NCI-H1930 (cell line): Measurements from ENCODE around the gene GGTLC3.
"Not testable (repeated sequence)": the region's sequence is repeated elsewhere in the genome, so short reads cannot be mapped to it uniquely, and the experiment has no call there.

Experiments used
- DNase-seq, 2 experiments: peaks; one replicate each; lab custom pipeline; 2025; lab: John Stamatoyannopoulos, UW

The GGTLC3 gene

DNA sequence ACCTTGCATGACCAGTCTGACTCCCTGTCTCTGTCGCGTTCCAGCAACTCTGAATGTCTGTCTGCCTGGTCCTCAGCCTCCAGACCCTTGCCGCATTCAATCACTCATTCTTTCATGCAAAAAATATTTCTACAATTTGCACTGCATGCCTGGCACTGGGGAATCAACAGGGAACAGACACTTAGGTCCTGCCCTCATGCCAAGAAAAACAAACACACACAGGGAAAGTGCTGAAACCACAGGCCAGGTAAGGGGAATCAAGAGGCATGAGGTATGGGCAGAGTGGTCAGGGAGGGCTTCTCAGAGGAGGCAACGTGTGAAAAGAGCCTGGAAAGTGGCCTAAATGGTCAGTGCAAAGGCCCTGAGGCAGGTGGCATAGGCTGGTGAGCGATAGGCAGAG, at the start of gene GGTLC3:
Gene GGTLC3, minus strand, starts transcription at position 101 of the 400 bp plus-strand sequence. CDS start 264 bp downstream, outside the sequence.
- DNase-seq = not testable (repeated sequence)

DNA sequence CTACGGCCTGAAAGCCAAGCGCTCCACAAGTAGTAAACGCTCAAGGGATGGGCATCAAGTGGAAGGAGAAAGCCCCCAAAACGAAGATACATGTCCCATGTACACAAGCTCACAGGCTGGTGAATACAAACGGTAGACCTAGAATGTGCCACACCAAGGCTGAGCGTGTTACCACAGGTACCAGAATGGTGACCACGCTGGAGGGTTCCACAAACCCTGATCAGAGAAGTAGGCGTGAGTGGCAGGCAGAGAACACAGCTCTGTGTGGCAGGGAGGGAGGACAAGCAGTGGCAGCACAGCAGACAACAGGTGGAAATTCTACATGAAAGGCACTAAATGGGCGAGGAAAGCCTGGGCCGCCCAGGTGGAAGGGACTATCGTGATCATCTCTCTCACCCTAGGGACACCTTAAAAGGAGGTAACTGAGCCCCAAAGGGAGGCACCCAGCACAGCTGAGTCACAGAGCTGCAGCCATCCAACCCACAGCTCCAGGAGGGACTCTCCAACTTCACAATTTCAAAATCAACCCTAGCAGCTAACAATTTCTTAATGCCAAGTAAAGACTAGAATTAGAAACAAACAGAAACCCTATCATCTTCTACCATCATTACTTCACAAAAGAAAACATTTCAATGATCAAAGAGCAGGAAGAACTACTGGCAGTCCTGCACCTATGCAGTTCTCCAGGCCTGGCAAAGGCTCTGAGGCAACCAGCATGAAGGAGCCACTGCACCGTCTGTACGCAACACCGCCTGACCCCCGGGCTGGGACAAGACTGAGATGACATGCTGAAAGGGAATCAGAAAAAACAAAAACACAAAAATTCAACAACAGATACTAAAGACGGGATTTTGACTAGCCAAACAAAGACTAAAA, 42.4 kb upstream of the GGTLC3 start:
- not testable (repeated sequence) for DNase-seq

- DNase-seq = not testable (repeated sequence)
Observed at GRCh38 chr22:18558939-18559338, 41.0 kb upstream of the GGTLC3 start.

- not testable (repeated sequence) for DNase-seq
Observed at GRCh38 chr22:18558516-18558915, 40.6 kb upstream of the GGTLC3 start.

DNA sequence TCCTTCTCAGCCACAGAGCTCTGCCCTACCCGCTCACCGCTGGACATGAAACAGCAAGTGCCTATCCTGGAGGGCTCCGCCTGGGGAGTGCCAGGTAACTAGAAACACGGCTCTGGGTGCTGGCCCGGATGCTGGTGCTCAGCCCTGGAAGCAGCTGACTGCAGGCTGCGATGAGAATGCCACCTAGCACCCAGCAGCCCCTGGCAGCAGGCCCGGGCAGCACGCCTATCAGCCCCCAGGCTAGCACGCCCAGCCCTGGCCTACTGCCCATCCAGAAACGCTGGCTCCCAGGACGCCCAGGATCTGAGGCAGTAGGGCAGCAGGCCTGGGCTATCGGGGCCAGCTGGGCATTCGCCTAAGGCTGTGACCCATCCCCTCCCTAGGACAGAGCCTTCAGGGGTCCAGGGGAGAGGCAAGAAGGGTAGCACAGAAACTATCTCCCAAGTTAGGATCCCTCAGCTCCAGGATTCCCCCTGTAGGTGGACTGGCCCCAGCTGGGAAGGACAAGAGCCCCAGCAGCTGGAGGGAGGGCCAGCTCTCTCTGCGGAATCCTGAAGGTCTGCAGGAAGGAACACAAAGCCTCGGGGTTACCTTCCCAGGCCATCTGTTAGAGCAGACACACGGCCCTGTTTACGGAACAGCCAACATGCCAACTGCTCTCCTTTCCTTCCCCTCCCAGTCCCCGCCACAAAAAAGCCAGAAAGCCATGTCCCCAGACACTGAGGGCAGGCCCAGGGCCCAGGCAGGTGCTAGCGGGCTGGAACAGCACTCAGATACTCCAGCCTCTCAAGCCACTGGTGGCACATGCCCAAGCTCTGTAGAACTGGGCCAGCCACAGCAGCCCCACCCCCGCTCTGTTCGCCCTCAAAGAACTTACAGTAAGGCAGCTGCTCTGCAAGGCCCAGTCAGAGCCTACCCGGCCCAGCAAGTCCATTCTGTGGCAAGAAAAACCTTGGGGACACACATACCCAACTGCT, 36.6 kb upstream of the GGTLC3 start:
- DNase-seq = not testable (repeated sequence)

GRCh38 chr22:18552839-18553597, 35.1 kb upstream of the GGTLC3 start:
- DNase-seq = not testable (repeated sequence)

DNA sequence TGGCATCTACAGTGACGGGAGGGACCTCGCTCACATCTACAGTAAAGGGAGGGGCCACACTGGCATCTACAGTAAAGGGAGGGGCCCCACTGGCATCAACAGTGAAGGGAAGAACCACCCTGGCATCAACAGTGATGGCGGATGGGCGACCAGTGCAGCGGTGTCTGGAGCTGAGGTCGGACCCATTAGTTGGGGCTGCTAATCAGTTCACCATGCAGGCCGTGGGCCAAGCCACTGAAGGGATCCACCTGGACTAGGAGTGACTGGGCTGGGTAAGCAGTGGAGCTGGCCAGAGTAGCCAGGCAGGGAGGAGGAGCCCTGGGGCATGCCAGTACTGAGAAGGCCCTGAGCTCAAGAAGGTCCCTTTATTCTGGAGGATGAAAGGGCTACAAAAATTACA, 33.1 kb upstream of the GGTLC3 start:
- not testable (repeated sequence) for DNase-seq

DNA sequence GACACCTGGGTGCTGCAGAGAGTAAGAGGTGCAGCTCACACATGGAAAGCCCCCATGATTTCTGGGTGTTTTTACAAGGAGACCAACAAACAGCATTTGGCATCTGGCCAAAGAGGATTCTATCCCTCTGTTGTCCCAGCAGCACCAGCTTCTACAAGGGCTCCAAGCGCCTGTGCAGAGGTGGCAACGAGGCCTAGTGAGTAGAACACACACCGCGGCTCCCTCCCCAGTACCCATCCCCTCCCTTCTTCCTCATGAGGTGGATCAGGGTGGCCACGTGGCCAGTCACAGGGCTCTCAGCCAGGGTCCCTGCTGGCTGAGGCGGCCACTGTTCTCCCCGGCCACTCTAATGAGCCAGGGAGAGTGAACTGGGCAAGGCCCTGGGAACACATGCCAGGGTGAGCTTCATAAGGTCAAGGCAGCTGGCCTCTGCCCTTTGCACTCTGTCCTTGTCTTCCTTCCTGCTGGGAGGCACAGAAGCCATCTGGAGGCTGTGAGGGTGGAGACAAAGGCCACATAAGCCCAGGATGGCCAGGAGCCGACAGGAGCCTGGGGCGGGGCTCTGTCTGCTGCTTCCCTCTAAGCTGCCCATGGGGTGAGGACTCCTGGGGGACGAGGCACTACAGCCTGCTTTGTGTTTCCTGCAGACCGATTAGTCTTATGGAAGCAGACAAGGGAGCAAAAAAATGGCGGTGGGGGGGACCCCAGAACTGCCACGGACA, 31.7 kb upstream of the GGTLC3 start:
- not testable (repeated sequence) for DNase-seq

GRCh38 chr22:18544615-18545014, 26.7 kb upstream of the GGTLC3 start:
- not testable (repeated sequence) for DNase-seq

GRCh38 chr22:18543400-18543799, 25.4 kb upstream of the GGTLC3 start:
- not testable (repeated sequence) for DNase-seq

DNA sequence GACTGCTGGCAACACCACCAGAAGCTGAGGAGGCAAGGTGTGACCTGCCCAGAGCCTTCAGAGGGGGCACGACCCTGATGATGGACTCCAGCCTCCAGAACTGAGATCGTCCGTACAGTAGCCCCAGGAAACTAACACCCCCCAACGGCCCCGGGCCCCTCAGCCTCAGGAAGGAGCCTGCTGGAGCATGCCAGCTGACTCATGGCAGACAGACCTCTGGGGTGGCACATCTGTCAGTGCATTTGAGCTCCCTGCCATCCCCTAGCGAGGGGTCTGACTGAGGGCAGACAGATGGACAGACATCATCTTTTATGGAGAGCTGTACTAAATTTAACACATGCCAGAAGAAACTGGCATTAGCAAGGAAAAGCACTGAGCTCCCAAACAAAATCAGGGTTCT, 22.0 kb upstream of the GGTLC3 start:
- DNase-seq = not testable (repeated sequence)

DNA sequence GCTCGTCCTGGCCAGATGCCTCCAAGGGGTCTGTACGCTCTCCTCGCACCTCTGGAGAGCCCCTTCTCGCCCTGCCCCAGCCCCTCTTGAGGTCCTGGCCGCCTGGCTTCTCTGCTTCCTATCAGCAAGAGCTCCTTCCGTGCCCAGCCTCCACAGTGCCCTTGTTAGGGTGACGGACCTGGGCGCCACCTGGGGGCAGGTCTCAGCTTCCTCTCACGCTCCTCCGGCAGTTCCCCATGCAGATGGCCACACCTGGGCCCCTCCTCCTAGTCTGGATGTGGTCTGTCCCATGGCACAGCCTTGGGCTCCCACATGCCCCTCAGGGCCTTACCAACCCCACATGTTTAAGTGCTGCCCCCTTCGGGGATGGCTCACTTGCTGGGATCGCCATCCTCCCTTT, 16.4 kb upstream of the GGTLC3 start:
- DNase-seq = not testable (repeated sequence)

- DNase-seq = not testable (repeated sequence)
Observed at GRCh38 chr22:18533633-18534032, 15.7 kb upstream of the GGTLC3 start.

- not testable (repeated sequence) for DNase-seq
Observed at GRCh38 chr22:18529416-18530145, 11.6 kb upstream of the GGTLC3 start.

- not testable (repeated sequence) for DNase-seq
Observed at GRCh38 chr22:18528597-18529415, 10.8 kb upstream of the GGTLC3 start.

DNA sequence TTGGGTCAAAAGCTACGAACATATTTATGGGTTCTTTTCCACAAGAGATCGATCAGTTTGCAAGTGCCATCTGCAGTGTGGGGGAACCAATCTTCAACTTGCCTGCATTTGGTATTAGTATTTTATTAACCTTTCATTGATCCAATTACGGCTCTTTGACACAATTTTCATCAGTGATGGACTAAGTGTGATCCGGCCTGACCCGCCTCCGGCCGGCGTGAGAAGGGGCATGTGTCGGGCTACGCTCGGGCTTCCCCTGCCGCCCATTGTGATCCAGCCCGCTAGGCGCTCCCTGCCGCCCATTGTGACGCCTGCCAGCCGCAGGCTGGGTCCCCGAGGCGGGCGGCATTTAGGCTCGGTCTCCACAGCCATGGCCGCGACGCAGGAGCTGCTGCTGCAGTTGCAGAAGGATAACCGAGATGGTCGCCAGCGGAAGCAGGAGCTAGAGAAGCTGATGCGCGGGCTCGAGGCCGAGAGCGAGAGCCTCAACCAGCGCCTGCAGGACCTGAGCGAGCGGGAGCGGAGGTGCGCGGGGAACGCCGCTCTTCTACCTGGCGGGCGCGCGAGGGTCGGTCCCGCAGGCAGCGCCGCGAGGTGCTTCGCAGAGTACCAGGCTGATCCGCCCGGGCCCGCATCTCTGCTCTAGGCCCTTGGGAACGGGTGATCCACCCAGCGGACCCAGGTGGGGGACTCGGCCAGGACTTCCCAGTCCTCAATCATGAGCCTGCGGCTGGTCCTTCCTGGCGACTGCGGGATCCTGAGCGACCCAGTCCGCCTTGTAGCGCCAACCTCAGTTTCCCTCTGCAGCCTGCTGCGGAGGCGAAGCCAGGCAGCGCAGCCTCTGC, 10.0 kb upstream of the GGTLC3 start, which contains the start of gene TMEM191B:
Gene TMEM191B, plus strand, starts transcription at position 51 of the 845 bp plus-strand sequence. Its CDS starts 179 bp downstream, at position 230.
- not testable (repeated sequence) for DNase-seq

DNA sequence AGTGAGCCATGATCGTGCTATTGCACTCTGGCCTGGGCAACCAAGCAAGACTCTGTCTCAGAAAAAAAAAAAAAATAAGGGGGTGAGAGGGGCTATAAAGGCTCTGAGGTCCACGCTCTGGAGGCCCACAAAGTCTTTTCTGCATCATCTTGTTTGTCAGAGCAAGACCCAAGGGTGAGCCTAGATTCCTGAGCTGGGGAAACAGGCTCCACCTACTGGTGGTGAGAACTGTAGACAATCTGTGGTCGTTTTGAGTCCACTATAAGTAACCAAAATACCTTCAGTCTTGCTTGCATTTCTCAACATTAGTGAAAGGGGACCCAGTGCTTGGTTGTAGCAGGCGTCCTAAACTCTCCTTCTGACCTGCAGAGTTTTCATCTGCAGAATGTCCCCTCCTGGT, 5.4 kb upstream of the GGTLC3 start:
- not testable (repeated sequence) for DNase-seq

DNA sequence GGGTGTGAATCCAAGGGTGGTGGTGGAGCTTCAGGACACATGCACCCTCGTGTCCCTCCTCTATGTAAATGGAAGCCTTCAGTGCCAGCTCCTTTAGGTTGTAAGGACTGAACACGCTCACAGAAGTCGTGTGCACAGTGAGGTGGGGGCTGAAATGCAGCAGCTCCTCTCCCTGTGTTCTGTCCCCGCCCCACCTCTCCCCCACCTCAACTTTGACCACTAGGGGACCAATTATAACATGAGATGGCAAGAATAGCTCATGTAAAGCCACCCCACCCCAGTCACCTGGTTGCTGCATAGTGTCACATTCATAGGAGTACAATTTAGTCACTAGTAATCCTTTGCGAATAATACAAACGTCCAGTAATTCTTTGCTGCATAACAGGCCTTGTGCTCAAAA, 4.8 kb upstream of the GGTLC3 start:
- DNase-seq = not testable (repeated sequence)
